Left lobe of liver (tissue), 2 donors: Measurements from ENCODE around the gene COPS7B. TPM values are rescaled to one million over a fixed set of nuclear protein-coding genes. Genes with fewer than 3 reads are reported as not detected.
A peak's percentile ranks its signal among the peaks of the same experiment; 100 is the strongest.

ENCODE experiments used
- ATAC-seq: fragments of 200-7000 bp; cut with Tn5 transposase; one replicate; pipeline ENCODE4 v1.9.1; 2020; ENCODE audit warnings: mild to moderate bottlenecking, moderate library complexity
- DNase-seq: peaks from one replicate; pipeline ENCODE4 v3.0.0-alpha.2; 2020; ENCODE audit warnings: low spot score
- total RNA-seq: library from RNA; stranded (reverse); gene quantifications from one replicate; pipeline ENCODE4 v1.2.1, GENCODE V29; 2021
- donor health status: DM: no; HTN: no; CAD: no; lungs with moderate emphysema.
- donor health status: DM: no; HTN: yes; CAD: no.

The COPS7B gene
- total RNA-seq, 1 donor from 2014 or later = 12.7 TPM

DNA sequence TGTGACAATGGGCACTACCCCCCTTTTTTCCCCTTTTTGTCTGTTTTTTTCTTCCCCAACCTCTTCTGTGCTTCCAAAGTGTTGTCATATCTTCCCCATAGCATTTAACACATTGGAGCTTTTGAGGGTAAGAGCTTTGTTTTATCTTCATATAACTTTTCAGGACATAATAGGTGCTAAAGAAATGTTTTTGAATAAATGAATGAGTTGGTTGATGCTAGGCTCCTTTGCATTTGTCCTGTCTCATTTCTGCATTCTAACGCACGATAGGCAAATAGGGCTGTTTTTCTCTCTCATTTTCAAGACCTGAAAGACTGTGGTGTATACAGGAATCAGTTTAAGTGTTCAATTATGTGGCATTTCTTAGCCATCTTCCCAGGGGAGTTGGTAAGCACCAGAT lies 832 bp upstream of the COPS7B start:
- ATAC-seq (no peak), DNase-seq (no peak)

GRCh38 chr2:231785822-231786176 lies 446 bp upstream of the COPS7B start:
- DNase-seq (no peak), ATAC-seq (no peak)

DNA sequence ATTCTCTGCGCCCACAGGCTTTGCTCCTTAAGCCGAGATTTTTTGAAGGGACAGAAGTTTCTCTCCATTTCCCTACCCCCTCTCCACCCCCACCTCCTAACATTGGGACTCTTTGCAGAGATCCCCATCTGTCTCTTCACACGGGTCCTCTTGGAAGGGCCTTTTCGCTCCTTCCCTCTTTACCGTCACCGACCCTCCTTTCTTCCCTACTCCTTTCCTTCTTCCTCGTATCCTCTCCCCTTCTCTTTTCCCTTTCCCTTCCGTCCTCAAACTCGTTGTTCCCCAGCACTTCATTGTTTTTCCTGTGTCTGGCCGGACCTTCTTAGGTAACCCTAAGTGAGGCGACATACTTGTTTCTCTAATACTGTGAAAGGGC lies 660 bp downstream of the COPS7B start:
- DNase-seq = no peak
- no peak for ATAC-seq

- no peak for DNase-seq
- ATAC-seq = peak; percentile 66
Observed at GRCh38 chr2:231791107-231791506, 4.9 kb downstream of the COPS7B start.

GRCh38 chr2:231794383-231794782 lies 8.1 kb downstream of the COPS7B start:
- DNase-seq = no peak
- no peak for ATAC-seq

- peak; percentile 76 for DNase-seq
- peak; percentile 78 for ATAC-seq
Observed at GRCh38 chr2:231795525-231796327, 9.5 kb downstream of the COPS7B start.

DNA sequence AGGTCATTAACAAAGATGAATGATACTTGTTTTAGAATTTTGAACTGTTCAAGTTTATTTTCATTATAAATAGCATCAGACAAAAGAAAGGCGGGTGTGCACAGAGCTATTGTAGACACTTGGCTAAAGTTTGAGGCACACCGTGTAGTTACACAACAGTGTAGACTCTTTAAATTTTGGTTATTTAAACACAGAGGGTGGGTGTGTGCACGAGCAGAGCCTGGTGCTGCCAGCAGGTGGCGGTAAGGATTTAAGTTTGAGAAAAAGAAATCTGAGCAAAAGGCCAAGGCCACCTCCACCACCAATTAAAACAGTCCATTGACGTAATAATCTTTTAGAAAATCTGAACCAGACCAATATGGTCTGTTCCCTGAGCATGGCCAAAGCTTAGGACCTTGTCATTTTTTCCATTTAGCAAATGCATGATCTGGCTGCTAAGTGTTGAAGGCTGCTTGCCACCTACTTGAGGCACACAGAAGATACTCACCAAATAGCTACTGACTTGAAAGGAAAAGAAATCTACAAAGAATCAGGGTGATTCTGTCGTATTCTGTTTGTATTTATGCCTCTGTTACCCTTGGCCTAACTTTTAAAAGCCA lies 14.3 kb downstream of the COPS7B start:
- ATAC-seq (peak; percentile 83), DNase-seq (peak; percentile 59)

DNA sequence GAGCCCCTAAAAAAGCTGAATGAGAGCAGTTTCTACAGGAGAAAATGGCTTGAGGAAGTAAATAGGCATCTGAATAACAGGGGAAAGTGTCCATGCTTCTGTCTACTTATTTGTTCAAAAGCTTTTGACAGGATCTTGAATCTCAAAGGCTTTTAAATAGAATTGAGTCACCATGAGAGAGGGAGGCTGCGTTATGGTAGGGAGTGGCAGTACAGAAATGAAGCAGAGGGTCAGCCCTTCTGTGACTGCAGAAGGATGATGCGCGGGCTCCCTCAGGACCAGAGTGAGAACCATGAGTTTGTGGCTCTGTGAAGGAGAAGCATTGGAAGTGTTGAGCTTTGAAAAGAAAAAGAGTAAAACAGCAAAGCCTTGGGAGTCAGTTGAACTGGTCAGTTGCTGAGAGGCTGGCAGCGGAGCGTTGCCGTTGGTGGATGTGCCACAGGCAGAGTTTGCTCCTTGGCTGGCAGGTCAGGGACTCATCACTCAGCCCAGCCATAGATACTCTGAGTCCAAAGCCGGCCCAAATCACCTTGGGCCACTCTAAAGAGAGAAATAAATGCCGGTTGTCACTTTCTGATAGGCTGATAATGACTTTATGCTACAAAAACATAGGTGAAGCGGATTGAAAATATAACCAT lies 17.4 kb downstream of the COPS7B start:
- DNase-seq (no peak), ATAC-seq (no peak)

GRCh38 chr2:231807020-231807419 lies 20.8 kb downstream of the COPS7B start:
- ATAC-seq (no peak), DNase-seq (no peak)

DNA sequence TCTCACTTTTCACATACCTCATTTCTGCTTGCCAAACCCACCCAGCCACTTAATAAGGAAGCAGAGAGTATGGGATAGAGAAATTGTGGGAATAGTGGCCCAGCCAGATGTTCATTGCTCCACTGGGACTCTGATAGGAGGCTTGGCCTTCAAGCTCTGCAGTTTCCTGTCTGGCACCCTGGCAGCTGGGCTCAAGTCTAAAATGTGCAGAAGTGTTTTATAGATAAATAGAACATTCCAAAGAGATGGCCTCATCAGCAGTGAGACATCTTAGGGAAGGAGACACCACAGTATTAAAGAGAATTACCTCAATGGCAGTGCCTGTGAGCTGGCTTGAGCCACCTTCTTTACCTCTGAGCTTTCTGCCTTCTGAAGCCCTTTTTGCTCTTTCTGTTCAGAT lies 24.7 kb downstream of the COPS7B start:
- no peak for ATAC-seq

DNA sequence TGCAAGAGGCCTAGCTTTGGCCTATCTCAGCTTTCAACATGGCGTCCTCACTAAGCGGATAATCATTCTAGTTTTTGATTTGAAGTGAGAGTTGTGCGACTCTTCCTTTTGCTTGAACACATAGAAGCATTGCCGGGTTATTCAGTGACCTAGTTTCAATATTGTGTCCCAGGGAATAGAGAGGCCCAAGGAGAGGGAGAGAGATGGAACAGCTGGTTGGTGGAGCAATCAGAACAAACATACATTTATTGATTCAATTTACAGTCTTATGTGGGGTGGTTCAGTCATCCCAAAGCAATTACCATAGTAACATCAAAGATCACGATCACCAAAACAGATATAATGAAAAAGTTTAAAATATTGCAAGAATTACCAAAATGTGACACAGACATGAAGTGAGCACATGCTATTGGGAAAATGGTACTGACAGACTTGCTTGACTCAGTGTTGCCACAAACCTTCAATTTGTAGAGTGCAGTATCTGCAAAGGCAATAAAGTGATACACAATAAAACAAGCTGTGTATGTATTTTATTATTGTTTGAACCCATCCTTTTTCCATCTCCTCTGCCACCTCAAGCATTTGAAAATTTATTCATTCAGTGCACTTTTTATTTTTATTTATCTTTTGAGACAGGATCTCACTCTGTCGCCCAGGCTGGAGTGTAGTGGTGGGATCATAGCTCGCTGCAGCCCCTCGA lies 30.2 kb downstream of the COPS7B start:
- no peak for DNase-seq

More for the DNA sequence above, 24.7 kb downstream of the COPS7B start:
- no peak for DNase-seq

DNA sequence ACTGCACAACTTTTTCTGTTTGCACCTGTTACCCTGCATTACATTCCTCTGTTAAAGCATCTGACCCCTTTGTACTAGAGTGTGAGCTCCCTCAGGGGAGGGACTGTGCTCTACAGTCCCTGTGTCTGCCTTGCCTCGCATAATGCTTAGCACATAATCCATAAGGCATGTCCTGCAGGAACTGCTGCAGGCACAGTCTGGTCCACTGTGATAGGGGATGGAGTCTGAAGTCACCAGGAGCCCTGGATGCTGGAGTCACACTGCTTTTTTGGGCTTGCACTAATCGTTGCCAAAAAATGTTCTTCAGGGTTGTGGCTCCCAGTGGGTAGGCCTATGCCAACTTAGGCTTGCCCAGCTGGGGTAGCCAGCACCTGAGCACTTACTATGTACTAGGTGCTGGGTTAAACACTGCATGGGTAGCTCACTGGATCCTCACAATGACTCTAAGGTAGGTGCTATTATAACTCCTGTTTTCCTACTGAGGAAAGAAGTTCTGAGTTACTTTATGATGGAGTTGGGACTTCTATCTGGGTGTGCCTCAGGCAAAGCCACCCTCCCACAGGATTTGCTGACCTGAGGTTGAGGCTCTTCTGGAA lies 33.3 kb downstream of the COPS7B start:
- ATAC-seq = no peak
- DNase-seq = no peak

More for the DNA sequence above, 30.2 kb downstream of the COPS7B start:
- no peak for ATAC-seq

- DNase-seq = no peak
- no peak for ATAC-seq
Observed at GRCh38 chr2:231820786-231821303, 34.6 kb downstream of the COPS7B start.

GRCh38 chr2:231821908-231822307 lies 35.7 kb downstream of the COPS7B start:
- DNase-seq = no peak
- no peak for ATAC-seq

DNA sequence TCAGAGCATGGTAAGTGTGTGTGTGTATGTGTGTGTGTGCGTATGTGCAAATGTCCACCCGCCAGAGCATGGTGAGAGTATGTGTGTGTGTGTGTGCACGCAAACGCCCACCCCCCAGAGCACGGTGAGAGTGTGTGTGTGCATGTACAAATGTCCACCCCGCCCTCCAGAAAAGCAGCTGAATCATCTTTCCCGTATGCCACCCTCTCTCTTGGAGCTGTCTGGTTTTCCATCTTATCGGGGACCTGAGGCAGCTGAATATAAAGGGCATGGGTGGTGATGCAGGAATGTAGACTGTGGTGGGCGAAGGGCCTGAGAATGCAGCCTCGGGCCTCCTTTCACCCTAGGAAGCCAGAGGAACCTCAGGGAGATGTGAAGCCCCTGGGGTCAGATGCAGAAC lies 66.9 kb downstream of the COPS7B start:
- ATAC-seq = no peak
- no peak for DNase-seq

GRCh38 chr2:231854616-231855125 lies 68.4 kb downstream of the COPS7B start:
- no peak for ATAC-seq
- no peak for DNase-seq

- no peak for DNase-seq
Observed at GRCh38 chr2:231856959-231857358, 70.7 kb downstream of the COPS7B start.

More at GRCh38 chr2:231856959-231857358, 70.7 kb downstream of the COPS7B start:
- ATAC-seq = peak; percentile 23
